Prostate gland (tissue), 2 donors: ENCODE results near the gene XCL1.

Experiments used
- CTCF ChIP-seq, 4 experiments: fragments of 200-600 bp in 2 of 4; fragments of 450-650 bp in 2 of 4; sonication (generic) in 2 of 4; IDR thresholded peaks; 1 replicate in 3 of 4; 2 replicates in 1 of 4; pipeline ENCODE4 v1.5.1; 2016 to 2019; ENCODE audit warnings: antibody characterized with exemption in 4 of 4, mild to moderate bottlenecking in 2 of 4, moderate library complexity in 2 of 4
- POLR2A ChIP-seq: fragments of 450-650 bp; IDR thresholded peaks from one replicate; pipeline ENCODE4 v1.6.1; 2016; ENCODE audit warnings: antibody characterized with exemption, mild to moderate bottlenecking

- TF ChIP-seq CTCF (IDR thresholded peaks at IDR 0.05), result no peak
- TF ChIP-seq POLR2A, result no peak
Measured at GRCh38 chr1:168531615-168532345, 44.6 kb upstream of the XCL1 start.
